Colonic mucosa (tissue), 4 donors: Measurements from ENCODE around the gene RAVER2. TPM values are rescaled to one million over a fixed set of nuclear protein-coding genes. Genes with fewer than 3 reads are reported as not detected.
"Not testable (repeated sequence)": the region's sequence is repeated elsewhere in the genome, so short reads cannot be mapped to it uniquely, and the experiment has no call there.

Experiments
- DNase-seq: peaks from one replicate; pipeline ENCODE4 v3.0.0-alpha.2; 2020
- H3K27ac ChIP-seq: fragments of 200-600 bp; one replicate; pipeline ENCODE4 v1.8.0; 2021
- H3K27me3 ChIP-seq: fragments of 200-600 bp; one replicate; pipeline ENCODE4 v1.8.0; 2021
- H3K36me3 ChIP-seq: fragments of 200-600 bp; one replicate; pipeline ENCODE4 v1.8.0; 2021
- H3K4me1 ChIP-seq: fragments of 200-600 bp; one replicate; pipeline ENCODE4 v1.8.0; 2021; ENCODE audit warnings: mild to moderate bottlenecking
- H3K4me3 ChIP-seq: fragments of 200-600 bp; one replicate; pipeline ENCODE4 v1.8.0; 2021
- H3K9ac ChIP-seq, 2 donors: one replicate each; pipeline ENCODE4 v1.7.0; 2013; ENCODE audit warnings: control low read depth in 2 of 2, low read depth in 2 of 2, low read length in 2 of 2
- H3K9me3 ChIP-seq: fragments of 200-600 bp; one replicate; pipeline ENCODE4 v1.8.0; 2021
- intact Hi-C: fragments of 100-400 bp; cut with DNase I; formaldehyde crosslinking; loops from one replicate; pipeline ENCODE4 v1.14.1; 2022
- total RNA-seq, 2 donors: library from RNA; stranded (reverse); fragmentation: NEBNext Ultra II Directional in 1 of 2; extraction: Animal tissue kit (Norgen Biotek cat#: 25700) in 1 of 2; gene quantifications; one replicate each; pipeline ENCODE4 v1.2.1, GENCODE V29; 2021
- TF ChIP-seq, protein P1 (sequence below): fragments of 200-600 bp; IDR thresholded peaks from one replicate; pipeline ENCODE4 v1.8.0; 2022; ENCODE audit warnings: antibody characterized with exemption, mild to moderate bottlenecking
- donor health status: healthy.
- donor health status: DM: no; HTN: no; CAD: no.
- donor health status: DM: no; HTN: no; CAD: no.

Gene RAVER2
- 10 to 100 TPM; 43.0 to 58.6 TPM for total RNA-seq

DNA sequence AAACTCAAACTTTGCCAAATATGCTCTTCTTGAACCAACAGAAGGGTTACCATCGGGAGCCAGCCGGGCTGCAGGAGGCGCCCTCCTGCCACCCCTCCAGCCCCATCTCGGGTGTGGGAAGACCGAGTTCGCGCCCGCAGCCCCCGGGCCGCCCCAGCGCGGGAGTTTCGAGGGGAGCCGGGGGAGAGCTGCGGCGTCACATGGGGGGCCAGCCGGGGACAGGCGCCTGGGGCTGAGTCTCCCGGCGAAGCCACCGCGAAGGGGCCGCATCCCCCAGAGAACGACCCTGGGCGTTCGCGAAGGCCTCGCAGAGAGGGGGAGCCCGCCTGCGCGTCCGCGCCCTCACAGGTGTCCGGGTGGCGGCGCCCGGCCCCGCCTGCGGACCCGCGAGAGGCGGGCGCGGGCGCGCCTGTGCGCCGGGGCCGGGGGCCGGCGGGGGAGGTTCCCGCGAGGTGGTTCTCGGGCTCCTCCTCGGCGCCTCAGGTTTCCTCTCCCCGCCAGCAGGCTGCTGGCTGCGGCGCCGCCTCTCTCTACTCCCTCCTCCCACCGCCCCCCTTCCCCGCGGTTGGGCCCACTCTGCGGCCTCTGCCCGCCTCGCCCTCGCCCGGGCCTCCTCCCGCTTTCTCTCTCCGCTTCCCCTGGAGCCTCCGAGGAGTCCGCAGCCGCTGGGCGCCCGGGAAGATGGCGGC, at the start of gene RAVER2:
RAVER2 (plus strand) TSS at position 584 of the 689 bp plus-strand sequence; CDS start at position 682, 98 bp downstream.
- H3K4me1 ChIP-seq = no peaks in the 10 kb centered on the region
- intact Hi-C loops = loop anchor here (2.0 to 5.0 kb wide), 2 partner anchors 57 to 80 kb away; no protein-coding TSS in a partner anchor
- peak within 1 kb of the TSS; percentile 89 for H3K27ac ChIP-seq
- no peaks in the 10 kb centered on the region for H3K9me3 ChIP-seq
- TF ChIP-seq, protein P1, sequence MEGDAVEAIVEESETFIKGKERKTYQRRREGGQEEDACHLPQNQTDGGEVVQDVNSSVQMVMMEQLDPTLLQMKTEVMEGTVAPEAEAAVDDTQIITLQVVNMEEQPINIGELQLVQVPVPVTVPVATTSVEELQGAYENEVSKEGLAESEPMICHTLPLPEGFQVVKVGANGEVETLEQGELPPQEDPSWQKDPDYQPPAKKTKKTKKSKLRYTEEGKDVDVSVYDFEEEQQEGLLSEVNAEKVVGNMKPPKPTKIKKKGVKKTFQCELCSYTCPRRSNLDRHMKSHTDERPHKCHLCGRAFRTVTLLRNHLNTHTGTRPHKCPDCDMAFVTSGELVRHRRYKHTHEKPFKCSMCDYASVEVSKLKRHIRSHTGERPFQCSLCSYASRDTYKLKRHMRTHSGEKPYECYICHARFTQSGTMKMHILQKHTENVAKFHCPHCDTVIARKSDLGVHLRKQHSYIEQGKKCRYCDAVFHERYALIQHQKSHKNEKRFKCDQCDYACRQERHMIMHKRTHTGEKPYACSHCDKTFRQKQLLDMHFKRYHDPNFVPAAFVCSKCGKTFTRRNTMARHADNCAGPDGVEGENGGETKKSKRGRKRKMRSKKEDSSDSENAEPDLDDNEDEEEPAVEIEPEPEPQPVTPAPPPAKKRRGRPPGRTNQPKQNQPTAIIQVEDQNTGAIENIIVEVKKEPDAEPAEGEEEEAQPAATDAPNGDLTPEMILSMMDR = peak; percentile 30
- DNase-seq = peak; percentile 79
- H3K4me3 ChIP-seq = peak within 1 kb of the TSS; percentile 88
- H3K36me3 ChIP-seq = no peaks in the 10 kb centered on the region
- peak within 1 kb of the TSS; percentile 47 to 96 for H3K9ac ChIP-seq
- no peaks in the 10 kb centered on the region for H3K27me3 ChIP-seq

- Histone ChIP-seq H3K9ac (no peak overlapping the region), H3K27me3 (no peaks in the 10 kb centered on the region), H3K4me1 (no peaks in the 10 kb centered on the region), H3K4me3 (no peak overlapping the region), H3K27ac (no peak overlapping the region), H3K9me3 (no peaks in the 10 kb centered on the region), H3K36me3 (no peaks in the 10 kb centered on the region)
- no peak for DNase-seq
- TF ChIP-seq, protein P1 = no peak
- intact Hi-C loops = no loop called here
Observed at GRCh38 chr1:64696879-64697278, 48.0 kb upstream of the RAVER2 start.

DNA sequence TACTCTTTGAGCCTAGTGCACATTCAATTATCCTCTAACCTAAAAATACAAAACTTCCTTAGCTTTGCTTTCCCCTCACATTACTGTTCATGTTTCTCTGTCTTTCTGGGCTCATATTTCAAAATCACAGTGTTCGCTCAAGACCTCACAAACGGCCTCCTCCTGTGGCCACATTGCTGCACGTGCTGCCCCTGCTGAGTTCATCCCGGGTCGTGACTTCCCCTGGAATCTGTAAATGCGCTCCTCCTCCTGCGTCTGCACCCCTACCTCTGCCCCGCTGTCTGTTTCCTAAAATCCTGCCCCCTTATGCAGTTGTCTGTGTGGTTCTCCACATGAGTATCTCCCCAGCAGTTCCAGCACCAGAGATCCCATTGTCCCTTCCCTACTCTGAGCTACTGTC, 45.5 kb upstream of the RAVER2 start:
- no peak overlapping the region for H3K9ac ChIP-seq
- TF ChIP-seq, protein P1 = no peak
- H3K27me3 ChIP-seq = no peaks in the 10 kb centered on the region
- no peaks in the 10 kb centered on the region for H3K9me3 ChIP-seq
- no peak overlapping the region for H3K4me3 ChIP-seq
- no peak for DNase-seq
- H3K4me1 ChIP-seq = no peaks in the 10 kb centered on the region
- no peak overlapping the region for H3K27ac ChIP-seq
- H3K36me3 ChIP-seq = no peaks in the 10 kb centered on the region
- intact Hi-C loops = no loop called here

- Histone ChIP-seq H3K4me1 (no peaks in the 10 kb centered on the region), H3K27me3 (no peaks in the 10 kb centered on the region), H3K4me3 (no peak overlapping the region), H3K36me3 (no peaks in the 10 kb centered on the region), H3K9ac (no peak overlapping the region), H3K9me3 (no peaks in the 10 kb centered on the region), H3K27ac (no peak overlapping the region)
- intact Hi-C loops = no loop called here
- TF ChIP-seq, protein P1 = no peak
- no peak for DNase-seq
Observed at GRCh38 chr1:64701071-64701470, 43.8 kb upstream of the RAVER2 start.

GRCh38 chr1:64701886-64702285, 43.0 kb upstream of the RAVER2 start:
- Histone ChIP-seq H3K27me3 (no peaks in the 10 kb centered on the region), H3K4me3 (no peak overlapping the region), H3K9ac (no peak overlapping the region), H3K36me3 (no peaks in the 10 kb centered on the region), H3K4me1 (no peaks in the 10 kb centered on the region), H3K27ac (no peak overlapping the region), H3K9me3 (no peaks in the 10 kb centered on the region)
- intact Hi-C loops = no loop called here
- TF ChIP-seq, protein P1 = no peak
- no peak for DNase-seq

GRCh38 chr1:64702670-64703069, 42.2 kb upstream of the RAVER2 start:
- intact Hi-C loops, H3K4me1 ChIP-seq: not testable (repeated sequence)

More at GRCh38 chr1:64702670-64703069, 42.2 kb upstream of the RAVER2 start:
- not testable (repeated sequence) for H3K9ac ChIP-seq, DNase-seq, H3K4me3 ChIP-seq, H3K36me3 ChIP-seq, H3K27me3 ChIP-seq, H3K27ac ChIP-seq, H3K9me3 ChIP-seq
